Keratinocyte (primary cell): ENCODE data around the gene NEDD8.

Experiments
- EZH2 ChIP-seq: IDR thresholded peaks from one replicate; pipeline ENCODE4 v1.6.1; 2012; ENCODE audit warnings: inconsistent platforms, mild to moderate bottlenecking, low read length, moderate library complexity
- TF ChIP-seq, protein P1 (sequence below), 3 experiments: IDR thresholded peaks in 1 of 3; conservative IDR thresholded peaks in 1 of 3; optimal IDR thresholded peaks in 1 of 3; 2 replicates in 2 of 3; 3 replicates in 1 of 3; pipeline versions ENCODE3 to v1.5.1; 2011; ENCODE audit warnings: low read length in 3 of 3, mild to moderate bottlenecking in 3 of 3, moderate library complexity in 2 of 3, control low read depth in 1 of 3, inconsistent platforms in 1 of 3; ENCODE audit not compliant: insufficient read depth in 2 of 3; ENCODE audit errors: extremely low read depth in 1 of 3

DNA sequence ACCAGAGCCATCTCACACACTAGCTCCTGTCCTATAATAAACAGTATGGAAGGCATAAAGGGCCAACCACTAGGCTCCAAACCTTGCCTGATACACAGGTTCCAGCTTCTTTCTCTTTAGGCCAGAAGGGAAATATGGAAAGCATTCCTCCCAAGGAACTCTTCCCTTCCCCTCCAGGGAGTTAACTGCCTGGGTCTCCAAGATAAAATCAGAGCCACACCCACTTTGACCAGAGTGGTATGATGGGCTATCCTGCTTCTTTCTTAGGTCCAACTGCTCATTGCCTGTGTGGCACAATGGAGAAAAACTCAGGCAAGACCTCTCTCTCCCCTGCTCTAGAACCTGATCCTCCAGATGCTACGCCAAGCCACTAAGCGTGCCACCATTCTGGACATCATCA is 24.5 kb downstream of the NEDD8 start:
- TF ChIP-seq, protein P1, sequence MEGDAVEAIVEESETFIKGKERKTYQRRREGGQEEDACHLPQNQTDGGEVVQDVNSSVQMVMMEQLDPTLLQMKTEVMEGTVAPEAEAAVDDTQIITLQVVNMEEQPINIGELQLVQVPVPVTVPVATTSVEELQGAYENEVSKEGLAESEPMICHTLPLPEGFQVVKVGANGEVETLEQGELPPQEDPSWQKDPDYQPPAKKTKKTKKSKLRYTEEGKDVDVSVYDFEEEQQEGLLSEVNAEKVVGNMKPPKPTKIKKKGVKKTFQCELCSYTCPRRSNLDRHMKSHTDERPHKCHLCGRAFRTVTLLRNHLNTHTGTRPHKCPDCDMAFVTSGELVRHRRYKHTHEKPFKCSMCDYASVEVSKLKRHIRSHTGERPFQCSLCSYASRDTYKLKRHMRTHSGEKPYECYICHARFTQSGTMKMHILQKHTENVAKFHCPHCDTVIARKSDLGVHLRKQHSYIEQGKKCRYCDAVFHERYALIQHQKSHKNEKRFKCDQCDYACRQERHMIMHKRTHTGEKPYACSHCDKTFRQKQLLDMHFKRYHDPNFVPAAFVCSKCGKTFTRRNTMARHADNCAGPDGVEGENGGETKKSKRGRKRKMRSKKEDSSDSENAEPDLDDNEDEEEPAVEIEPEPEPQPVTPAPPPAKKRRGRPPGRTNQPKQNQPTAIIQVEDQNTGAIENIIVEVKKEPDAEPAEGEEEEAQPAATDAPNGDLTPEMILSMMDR (optimal IDR thresholded peaks at IDR 0.05 in 1 of 3, IDR thresholded peaks at IDR 0.05 in 1 of 3, conservative IDR thresholded peaks at IDR 0.05 in 1 of 3; ENCODE audit: extremely low read depth in 1 of 3, insufficient read depth in 2 of 3, low read length in 3 of 3) = no peak
- TF ChIP-seq EZH2 = no peak
